CD4-positive, alpha-beta T cell treated with Interleukin-6 at 100 ng/mL for 8 hours (primary cell): ENCODE results near the gene TBR1.

Experiments used
- DNase-seq: peaks from one replicate; pipeline ENCODE4 v3.0.0-alpha.2; 2020; ENCODE audit warnings: mixed read lengths, low spot score

The TBR1 gene

GRCh38 chr2:161427664-161428587 lies 11.8 kb downstream of the TBR1 start:
- DNase-seq, result no peak

DNA sequence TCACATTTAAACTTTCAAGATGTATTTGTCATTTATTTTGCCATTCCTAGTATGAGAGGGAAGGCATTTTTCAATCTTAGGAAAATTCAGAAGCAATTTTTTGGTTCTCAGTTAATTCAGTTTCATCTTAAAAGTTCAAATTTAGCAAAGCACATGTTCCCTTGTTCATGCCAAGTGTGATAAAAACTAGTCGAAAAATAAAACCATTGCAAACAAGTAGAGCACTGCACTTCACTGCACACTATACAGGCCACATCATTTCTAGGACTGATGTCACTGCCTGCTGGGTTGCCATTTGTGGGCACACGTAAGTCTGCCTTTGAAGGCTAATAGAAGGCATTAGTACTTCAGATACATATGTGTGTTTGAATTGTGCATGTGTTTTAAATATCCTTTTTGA lies 14.3 kb downstream of the TBR1 start:
- DNase-seq, result no peak

DNA sequence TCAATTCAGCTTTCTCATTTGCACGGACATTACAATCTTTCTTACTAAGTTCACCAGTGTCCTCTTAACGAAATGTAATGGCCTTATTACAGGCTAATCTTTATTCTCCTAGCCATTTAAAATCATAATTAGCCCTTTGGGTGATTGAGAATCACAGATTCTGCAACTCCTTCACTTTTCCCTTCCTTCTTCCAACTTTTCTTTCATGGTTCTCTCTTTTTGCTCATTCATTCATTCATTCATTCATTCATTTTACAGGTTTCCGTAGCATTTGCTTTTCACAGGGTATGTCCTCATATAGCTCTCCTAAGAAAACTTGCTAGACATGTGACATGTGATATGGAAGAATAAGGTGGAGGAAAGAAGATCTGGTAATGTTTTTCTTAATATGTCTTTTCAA lies 16.0 kb downstream of the TBR1 start:
- DNase-seq, result no peak

DNA sequence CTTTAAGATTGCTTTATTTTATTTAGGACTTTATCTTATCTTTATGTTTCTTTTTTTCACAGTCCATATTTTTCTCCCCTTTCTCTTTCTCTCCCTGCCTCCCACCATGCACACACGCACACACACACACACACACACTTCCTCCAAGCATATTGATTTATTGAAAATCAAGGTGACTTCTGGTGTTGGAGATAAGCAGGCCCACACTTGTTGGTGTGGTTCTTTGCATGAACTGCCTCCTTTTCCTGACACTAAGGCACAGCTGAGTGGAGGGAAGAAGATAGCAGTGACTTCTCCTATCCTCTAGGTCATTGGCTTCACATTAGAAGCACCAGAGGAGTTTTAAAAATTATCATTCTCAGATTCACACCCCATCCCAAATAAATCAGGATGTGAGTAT lies 18.0 kb downstream of the TBR1 start:
- DNase-seq, result no peak

GRCh38 chr2:161436411-161436810 lies 20.3 kb downstream of the TBR1 start:
- no peak for DNase-seq

GRCh38 chr2:161438598-161438997 lies 22.5 kb downstream of the TBR1 start:
- no peak for DNase-seq

DNA sequence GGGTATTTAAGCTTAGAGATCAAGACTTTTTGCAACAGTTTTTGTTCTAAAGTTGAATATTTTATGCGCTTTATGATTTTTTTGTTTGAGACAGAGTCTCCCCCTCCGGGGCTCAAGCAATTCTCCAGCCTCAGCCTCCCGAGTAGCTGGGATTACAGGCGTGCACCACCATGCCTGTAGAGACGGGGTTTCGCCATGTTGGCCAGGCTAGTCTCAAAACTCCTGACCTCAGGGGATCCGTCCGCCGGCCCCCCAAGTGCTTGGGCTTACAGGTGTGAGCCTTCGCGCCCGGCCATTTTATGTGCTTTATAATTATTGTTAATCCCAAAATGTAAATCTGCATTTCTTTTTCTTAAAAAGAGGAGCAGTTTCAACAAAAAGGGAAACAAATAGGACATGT lies 29.0 kb downstream of the TBR1 start:
- DNase-seq, result no peak

- DNase-seq, result no peak
Measured at GRCh38 chr2:161448431-161448830, 32.3 kb downstream of the TBR1 start.

- DNase-seq, result no peak
Measured at GRCh38 chr2:161471631-161472030, 55.5 kb downstream of the TBR1 start.

DNA sequence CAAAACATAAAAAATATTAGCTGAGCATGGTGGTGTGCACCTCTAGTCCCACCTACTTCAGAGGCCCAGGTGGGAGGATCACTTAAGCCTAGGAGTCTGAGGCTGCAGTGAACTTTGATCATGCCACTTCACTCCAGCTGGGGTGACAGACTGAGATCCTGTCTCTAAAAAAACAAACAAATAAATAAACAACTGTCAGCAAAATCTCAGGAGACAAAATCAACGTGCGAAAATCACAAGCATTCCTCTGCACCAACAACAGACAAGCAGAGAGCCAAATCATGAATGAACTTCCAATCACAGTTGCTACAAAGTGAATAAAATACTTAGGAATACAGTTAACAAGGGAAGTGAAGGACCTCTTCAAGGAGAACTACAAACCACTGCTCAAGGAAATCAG lies 58.8 kb downstream of the TBR1 start:
- DNase-seq, result no peak
